NCI-H1105 (cell line): ENCODE data around the gene POLN.

Source experiments
- DNase-seq: peaks from one replicate; lab custom pipeline; 2025; lab: John Stamatoyannopoulos, UW

The POLN gene

DNA sequence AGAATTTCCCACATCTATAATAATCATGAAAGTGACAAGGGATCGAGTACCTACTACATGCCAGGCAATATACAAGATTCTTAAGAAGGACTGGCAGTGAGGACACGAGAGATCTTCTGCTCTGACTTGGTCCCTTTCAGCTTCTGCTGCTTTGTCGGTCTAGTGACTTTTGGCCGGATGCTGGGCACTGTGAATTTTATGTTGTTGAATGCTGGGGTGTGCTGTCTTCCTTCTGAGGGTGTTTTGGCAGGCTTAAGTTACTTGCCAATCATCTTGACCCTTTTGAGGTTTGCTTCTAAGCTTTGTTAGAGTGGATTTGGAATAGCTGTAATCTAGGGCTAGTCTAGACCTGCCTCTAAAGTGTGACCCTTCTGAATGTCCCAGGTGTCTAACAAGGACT is 159.3 kb downstream of the POLN start:
- DNase-seq: no peak

DNA sequence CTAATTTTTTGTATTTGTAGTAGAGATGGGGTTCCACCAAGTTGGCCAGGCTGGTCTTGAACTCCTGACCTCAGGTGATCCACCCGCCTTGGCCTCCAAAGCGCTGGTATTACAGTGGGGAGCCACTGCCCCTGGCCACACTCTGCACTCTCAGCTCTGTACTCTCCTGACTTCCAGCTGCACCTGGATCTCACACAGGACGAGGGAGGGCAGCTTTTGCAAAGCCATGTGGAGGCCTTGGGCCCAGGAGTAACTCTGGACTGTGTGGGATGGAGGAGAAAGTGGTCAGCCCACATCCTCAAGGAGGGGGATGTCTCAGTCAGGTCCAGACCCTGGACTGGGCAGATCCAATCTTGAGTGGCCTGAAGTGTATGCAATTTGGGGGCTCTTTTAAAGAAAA is 159.8 kb downstream of the POLN start:
- DNase-seq: no peak

DNA sequence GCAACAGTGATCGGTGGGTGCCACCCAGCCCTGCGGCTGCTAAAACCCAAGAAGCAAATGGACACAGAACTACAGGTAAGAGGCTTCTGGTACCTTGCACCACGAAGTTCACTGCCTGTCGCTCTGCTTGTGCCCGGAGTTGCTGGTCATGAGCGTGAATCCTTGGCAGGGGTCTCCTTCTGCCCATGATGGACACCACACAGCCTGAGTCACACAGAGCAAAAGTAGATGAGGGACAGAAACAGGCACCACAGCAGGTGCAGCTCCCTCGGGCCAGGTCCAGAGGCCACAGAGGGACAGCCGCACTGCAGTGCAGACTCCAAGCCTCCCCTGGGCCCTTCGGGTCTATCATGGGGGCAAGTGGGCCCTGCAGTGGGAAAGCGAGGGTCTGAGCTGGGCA is 160.4 kb downstream of the POLN start:
- DNase-seq: no peak

DNA sequence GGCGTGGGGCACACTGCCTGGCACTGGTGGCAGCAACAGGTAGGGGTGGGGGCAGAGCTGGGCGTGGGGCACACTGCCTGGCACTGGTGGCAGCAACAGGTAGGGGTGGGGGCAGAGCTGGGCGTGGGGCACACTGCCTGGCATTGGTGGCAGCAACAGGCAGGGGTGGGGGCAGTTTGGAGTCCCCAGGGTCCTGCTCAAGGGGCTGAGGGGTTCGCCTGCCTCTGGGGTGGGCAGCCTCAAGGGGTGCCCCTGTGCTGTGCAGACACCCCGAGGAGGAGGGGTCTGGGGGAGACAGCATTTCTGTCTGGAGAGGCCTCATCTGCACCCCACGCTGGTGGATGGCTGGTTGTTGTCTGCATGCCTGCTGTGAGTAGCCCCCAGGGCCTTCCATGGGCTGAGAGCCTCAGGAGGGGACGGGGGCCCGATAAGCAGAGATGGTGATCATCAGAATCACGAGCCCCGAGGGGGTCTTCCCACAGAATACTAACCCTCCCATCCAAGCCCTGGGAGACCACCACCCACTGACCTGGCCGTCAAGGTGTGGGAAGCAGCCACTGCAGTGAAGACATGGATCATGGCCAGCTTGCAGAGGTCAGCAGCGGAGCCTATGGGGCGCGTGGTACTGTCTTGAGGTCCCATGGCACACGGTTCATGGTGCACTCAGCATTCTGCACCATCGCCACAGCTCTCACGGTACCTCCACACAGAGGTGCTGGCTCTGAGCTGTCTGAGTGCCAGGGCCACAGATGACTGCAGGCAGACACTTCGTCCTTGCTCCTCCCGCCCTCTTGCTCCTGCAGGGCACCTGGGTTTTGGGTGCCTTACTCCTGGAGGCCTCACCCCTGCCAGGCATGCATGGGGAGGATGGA is 161.3 kb downstream of the POLN start:
- DNase-seq: no peak

DNA sequence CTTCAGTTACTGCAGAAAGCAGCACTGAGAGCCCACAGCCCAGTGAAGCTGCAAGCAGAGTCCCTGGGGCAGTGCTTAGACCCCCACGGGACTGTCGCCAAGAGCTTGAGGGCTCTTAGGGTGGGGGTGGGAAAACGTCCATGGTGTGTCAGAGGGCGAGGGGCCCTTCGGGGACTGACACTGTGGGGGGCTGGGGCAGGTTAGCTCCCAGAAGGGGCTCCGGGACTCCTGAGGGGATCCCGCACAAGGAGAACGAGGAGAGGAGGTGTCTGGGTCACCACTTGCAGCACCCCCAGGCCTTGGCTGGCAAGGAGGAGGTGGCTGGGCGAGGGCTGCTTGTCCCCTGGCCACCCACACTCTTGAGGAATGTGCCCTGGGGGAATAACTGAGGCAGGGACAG is 162.0 kb downstream of the POLN start:
- no peak for DNase-seq

DNA sequence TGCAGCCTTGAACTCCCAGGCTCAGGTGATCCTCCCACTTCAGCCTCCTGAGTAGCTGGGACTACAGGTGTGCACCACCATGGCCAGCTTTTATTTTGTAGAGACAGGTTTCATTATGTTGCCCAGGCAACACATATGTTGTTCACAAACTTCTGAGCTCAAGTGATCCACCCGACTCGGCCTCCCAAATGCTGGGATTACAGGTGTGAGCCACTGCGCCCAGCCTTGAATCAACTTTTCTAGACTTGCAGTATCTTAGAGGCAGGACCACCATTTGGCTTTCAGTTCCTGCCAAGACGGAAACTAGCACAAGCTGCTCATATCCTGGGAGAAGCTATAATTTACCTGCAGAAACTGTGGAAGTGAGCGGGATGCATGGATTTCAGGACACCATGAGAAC is 162.9 kb downstream of the POLN start:
- no peak for DNase-seq

DNA sequence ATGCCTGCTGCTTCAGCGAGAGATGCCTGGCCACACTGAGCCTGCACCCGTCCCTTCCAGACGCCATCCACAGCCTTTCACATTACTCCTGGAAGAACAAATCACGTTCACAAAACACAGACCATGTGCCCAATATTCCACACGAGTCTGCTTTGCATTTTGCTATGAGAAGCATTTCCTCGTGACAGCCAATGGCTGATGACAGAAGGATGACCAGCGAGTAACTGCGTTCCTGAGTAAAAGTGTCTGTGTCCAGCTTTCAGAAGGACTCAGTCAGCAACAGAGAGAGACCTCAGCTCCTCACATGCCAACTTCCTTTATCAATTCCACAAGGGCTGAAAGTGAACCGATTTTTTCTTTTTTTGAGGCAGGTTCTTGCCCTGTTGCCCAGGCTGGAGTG is 163.3 kb downstream of the POLN start:
- DNase-seq: no peak

DNA sequence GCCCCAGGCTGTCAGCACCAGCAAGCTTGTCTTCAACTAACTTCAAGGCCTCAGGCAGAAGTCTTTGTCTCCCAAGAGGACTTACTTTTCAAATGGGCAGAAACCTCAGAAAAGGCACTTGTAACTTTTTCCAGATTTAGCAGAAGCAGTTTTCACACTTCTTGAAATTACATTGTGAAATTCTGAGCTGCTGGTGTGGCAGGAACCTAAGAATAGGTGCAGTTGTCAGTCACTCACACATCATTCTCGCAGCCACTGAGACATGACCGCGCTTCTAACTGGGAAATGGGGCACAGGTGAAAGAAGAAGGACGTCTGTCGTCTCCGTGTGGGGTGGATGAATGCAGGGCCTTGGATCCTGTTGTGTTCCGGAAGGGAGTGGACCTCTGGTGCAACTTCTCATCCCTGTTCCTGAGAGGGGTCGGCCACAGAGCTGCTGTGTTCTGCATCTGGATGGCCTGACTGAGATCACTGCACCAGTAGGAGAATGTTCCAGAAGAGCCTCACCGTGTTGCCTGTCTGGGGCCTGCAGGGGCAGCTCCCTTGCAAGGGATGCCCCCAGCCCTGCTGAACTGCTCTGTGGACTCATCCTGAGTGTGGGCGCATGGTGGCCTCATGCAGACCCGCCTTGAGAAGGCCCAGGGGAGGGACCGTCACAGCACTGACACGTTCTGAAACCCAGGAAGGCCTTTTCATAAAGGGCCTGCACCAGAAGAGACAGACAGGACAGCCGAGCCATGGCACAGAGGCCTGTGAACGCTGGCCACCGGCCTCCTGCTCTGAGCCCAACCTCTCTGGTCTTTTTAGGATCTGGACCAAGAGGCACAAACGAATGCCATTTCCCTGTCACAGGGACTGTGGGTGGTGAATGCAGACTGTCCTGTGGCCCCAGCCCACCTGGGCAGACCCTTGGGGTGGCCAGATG is 164.1 kb downstream of the POLN start:
- DNase-seq: no peak

DNA sequence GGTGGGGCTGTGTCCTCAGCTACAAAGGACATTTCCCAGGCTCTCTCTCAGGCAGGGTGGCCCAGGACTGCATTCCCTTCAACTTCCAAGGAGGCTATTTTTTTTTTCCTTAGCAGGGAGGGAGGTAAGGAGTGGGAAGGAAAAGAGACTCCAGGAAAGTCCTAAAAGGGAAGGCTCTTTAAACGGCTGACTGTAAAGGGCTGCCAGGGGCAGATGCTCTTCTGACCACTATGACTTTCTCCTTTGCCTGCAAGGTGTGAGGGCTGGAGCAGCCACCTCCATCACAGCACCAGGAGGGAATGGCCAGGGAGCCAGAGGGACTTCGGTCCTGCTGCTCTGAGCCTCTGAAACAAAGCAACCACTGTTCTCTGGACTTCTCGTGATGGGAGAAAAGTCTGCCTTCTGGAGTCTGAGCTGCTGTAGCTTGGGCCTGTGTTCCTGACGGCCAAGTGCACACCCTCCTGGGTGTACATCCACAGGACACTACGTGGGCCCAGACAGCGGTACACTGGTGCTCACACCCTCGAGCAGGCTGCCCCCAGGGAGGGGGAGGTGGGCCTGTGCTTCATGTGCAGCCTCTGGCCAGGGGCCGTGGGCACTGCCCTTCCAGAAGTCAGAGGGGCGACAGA is 164.9 kb downstream of the POLN start:
- DNase-seq: no peak

DNA sequence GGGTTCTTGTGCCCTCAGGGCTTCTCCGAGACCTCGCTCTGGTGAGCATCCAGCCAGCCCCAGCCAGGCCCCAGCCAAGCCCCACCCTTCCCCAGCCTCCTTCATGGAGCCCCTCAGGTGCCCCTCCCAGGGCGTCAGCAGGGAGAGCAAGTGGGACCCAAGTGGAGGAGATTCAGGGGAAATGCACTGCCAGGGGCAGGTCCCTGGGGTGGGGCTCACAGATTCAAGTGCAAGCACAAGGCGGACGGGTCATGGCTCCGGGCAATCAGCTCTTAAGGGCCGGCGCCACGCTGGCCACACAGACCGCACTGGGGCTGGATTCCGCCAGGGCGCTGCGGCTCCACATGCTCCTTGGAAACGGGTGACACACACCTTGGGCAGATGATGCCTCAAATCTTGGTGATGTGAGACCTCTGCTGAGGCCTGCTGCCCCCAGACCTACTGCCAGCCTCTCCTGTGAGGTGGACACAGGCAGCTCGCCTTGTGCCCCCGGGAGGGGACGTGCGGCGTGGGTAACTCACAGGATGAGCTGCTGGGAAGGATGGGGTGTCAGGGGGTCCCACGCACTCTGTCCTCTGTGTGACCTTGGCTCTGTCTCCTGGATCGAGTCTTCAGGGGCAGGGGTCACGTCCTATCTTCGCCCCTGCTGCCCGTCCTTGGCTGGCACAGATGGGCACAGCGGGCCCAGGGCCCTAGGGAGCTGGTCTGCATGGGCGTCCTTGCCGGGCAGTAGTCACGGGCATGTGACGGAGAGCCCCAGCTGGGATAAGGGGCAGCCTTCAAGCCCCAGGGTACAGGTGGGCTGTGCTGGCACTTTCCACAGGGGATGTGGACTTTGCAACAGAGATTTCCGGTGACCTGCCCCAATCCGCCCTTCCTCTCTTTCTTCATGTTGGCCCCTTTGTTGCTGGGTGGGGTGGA is 165.7 kb downstream of the POLN start:
- no peak for DNase-seq

DNA sequence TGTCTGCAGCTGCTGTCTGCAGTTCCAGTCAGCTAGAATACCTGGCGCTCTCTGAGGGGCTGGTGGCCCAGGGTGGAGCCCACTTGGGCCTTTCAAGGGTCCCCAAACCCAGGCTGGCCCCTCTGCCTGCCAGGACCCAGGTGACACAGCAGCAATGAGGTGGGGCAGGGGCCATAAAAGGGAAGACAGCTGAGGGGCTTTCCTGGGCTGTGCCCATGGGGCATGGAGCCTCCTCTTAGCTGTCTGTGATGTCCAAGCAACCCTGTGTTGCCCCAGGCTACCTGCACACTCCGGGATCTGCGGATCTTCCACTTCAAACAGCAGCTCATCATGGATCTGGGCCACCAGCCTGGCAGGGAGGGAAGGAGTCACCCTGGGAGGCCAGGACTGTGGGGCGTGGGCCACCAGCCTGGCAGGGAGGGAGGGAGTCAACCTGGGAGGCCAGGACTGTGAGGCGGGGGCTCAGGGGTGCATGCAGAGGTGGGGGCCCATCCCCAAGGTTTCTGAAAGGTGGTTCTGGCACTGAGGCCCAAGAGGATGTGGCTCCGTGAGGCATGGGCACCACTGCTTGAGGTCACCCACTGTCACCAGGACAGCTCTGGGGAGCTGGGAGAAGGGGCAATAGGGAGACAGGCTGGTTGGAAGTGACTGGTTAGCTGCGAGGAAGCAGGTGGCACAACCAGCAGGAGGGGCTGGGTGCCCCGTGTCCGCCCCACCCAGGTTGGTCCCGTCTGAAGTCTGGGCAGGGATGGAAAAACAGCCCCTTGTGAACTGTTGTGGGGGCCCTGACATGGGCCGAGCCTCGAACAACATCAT is 166.5 kb downstream of the POLN start:
- DNase-seq: no peak

DNA sequence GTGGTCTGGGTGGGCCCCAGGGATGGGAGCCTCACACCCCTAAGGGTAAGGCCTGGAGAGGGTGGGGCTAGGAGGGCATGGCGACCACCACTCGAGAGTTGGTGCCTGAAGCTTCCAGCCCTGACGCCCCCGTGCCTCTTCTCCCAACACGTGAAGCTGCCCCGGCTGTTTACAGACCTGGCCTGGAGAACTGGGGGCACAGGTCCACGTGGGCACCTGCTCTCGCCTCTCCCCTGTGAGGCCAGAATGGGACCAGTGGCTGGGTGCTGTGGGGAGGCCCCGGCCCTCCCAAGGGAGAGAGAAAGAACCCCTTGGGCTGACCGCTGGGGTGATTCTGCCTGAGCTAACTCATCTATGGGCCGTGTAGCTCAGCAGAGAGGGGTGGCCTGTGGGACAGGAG is 167.3 kb downstream of the POLN start:
- DNase-seq: no peak

DNA sequence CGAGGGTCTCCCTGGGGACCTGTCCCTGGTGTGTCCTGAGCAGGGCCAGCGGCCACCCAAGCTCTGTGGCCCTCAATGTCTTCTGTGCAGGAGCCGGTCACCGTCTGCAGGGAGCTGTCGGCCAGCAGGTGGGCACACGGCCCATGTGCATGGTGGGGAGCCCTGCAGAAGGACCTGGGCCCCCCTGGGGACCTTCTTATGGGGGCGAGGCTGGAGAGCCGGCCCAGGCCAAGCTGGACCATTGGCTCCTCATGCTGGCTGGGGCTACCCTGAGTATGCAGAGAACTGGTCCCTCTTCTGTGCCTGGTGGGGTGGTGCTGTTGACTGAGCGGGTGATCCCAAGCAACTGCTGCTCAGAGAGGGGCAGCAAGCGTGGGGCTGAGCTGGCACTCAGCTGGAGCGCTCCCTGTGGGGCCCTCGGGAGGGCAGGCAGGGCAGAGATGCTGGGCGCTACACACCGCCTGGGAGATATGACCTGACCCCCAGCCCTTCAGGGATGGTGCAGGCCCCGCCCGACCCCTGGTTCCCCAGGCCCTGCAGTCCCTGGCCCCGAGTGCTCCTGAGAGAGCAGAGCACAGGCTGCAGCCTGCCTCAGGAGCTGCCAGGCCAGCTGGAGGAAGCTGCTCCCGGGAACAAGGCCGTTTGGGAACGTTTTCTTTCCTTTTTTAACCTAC is 168.0 kb downstream of the POLN start:
- DNase-seq: no peak

DNA sequence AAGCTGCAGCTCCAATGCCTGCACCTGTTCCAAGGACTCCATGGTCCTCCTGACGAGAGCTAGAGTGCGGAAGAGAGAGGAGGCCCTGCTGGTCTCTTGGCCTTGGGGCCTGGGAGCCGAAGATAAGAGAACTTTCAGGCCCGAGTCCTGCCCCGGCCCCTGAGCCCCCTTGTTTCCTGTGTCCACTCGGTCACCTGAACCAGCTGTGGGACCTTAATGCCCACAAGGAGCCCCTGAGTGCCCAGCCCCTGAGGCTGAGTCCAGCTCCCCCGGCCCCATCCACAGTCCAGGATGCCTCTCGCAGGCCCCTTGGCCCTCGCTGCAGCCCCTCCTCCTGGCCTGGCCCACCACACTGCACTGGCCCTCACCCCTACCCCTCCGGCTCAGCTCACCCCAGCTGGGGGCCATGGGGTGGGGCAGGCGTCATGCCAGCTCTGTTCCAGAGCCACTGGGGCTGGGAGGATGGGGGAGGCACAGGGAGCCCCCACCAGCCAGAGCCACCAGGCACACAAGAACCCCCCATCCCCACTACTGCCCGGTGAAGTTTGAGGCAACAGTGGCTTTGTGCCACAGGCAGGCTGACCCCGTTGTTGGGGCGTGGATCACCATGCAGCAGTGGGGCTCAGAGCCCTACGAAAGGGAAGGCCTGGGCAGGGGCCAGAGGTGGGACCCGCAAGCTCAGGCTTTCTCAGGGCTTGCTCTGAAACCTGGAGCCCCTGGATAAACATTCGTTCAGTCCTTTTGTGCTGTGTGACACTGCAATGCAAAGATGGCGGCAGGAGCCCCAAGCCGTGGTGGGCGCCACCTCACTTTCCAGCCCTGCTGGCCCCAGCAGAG is 168.7 kb downstream of the POLN start:
- no peak for DNase-seq

DNA sequence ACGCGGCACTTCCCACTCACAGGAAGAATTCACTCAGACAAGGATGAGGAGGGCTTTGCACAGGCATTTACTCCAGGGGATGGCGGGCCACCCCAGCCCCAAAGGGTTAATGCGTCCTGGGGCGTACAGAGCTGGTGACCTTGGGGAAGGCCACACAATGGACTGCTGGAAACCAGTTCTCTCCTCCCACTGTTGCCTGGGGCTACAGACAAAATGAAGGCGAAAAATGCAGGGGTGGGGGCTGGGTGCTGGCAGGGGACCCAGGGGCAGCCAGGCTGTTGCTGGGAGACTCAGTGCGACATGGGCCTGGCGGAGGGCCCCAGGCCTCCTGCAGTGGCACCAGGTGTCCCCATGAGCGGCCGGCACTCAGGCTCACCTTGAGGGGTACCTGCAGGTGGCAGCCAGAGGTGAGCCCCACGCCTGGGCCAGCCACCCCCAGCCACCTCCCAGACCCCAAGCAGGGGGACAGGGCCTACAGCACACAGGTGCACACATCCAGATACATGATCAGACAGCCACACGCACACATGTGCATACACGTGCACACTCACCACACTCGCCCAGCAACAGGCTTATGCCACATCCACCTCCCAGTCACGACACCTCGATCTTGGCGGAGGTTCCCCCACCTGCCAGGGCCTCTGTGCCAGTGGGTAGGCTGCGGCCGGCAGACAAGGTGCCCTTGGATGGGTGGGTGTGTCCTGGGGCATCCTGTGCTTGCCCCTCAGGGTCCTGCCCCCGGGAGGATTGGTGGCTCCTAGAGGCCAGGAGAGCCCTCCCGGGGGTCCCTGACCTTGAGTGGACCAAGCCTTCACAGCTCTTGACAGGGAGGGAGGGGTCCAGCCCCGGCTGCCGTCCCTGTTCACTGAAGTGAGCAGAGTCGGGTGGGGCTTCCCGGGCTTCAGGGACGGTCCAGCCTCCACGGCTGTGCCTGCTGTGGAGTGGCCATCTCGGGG is 169.7 kb downstream of the POLN start:
- DNase-seq: no peak

DNA sequence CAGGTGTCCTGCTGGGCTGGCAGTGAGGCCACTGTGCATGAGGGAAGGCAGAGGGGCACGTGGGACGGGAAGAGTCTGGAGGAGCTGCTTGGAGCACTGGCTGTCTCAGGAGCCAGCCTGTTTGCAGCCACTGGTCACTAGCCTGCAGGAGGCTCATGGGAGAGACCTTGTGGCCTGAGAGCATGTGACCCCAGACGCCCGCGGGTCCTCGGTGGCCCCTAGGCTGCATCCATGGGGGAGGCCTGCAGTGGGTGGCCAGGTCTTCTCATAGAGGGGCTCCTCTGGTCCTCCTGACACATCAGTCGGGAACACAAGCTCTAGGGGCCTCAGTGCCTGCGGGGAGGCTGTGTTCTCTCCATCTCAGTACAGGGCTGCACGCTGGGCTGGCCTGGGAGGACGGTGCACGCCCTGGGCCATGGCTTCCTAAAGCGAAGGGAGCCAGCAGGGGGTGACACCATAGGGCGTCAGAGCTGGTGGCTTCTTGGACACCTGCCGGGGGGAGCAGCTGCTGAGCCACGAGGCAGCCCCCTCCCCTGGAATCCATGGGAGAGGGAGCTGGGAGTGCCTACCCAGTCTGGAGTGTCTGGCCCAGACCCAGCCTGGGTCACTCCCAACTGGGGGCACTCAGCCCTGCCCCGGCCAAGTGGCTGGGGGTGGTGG is 170.5 kb downstream of the POLN start:
- DNase-seq: no peak

DNA sequence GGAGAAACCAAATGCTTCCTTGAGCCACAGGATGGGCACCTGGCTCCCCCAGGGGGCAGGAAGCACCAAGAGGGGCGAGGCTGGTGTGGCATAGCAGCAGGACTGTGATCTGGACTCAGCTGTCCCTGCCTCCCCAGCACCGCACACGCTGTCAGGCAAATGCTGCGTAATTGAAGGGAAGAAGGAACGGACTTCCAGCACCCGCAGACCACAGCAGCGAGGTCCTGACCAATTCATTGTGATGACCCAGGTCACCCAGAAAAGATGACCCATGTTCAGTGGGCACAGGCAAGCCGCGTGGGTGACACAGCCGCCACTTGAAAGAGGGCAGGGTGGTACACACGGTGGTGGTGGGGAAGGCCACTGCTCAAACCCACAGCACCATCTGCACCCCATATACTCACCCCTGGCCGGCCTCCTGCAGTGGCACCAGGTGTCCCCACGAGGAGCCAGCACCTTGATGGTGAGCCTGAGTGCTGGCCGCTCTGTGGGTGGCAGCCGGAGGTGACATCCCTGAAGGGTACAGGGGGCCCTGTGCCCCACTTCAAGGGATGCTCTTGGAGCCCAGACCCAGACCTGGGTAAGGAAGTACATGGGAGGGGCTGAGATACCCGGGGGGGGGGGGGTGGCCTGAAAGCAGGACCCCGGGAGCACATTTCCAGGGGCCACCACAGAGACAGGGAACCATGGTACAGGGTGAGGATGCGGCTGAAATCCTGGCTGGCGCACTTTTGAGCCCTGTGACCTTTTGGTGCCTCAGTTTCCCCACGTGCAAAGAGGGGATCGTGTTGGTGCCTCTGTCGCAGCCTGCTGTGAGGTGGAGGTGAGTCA is 171.3 kb downstream of the POLN start:
- DNase-seq: no peak
